Body of pancreas (tissue), 4 donors: ENCODE data around the gene EYS.

Experiments used
- CTCF ChIP-seq, 7 experiments: fragments of 450-650 bp in 4 of 7; fragments of 200-600 bp in 3 of 7; sonication (generic) in 3 of 7; IDR thresholded peaks; one replicate each; pipeline ENCODE4 v1.5.1; 2016 to 2019; ENCODE audit warnings: antibody characterized with exemption in 7 of 7
- POLR2A ChIP-seq, 3 donors: fragments of 450-650 bp; IDR thresholded peaks; one replicate each; pipeline ENCODE4 v1.6.1; 2016; ENCODE audit warnings: antibody characterized with exemption in 3 of 3, mild to moderate bottlenecking in 2 of 3

DNA sequence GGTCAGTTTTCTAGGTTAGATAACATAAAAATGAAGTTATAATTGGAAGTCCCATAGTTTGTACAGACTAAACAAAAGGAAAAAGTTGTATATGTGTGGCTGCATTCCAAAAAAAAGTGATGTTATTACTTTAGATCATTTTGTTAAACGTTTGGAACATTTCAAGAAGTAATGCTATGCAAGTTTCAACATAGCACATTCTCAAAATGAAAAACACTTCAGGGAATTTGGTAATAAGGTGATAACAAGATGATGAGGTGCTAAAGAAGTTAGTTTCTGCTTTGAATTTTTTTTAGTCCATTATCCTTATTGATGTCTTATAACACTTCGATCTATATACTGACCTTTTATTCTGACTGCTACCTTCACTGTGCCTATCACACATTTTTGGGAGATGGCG, 1820.7 kb downstream of the EYS start:
- no peak for TF ChIP-seq POLR2A (IDR thresholded peaks at IDR 0.05)
- no peak for TF ChIP-seq CTCF (IDR thresholded peaks at IDR 0.05)
